Fibroblast of skin of back (primary cell): ENCODE measurements around the gene PEAK3.
A peak's percentile ranks its signal among the peaks of the same experiment; 100 is the strongest.
"Not testable (repeated sequence)": the region's sequence is repeated elsewhere in the genome, so short reads cannot be mapped to it uniquely, and the experiment has no call there.

Experiments
- DNase-seq: peaks from one replicate; pipeline ENCODE4 v3.0.0-alpha.2; 2013

PEAK3 gene

GRCh38 chr19:2288818-2289713 is 7.1 kb upstream of the PEAK3 start:
- no peak for DNase-seq

DNA sequence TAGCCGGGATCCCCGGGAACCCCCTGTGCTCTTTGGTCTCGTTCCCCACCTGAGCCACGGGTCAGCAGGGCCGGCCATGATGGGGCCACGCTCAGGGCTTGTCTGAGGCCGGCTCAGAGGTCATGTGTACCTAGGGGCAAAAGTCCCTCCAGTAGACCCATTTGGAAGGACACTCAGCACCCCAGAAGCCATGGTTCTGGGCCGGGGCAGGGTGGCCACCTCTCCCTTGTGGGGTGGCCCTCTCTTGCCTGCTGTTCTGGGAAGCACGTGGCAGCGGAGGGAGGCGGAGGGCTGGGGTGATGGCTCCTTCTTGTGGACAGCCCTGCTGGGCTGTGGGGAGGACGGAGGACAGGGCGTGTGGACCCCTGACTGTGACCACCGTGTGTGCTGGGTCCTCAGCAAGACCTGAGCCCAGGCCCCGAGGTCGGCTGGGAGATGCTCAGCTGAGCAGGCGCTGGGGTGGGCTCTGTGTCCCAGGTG is 6.4 kb upstream of the PEAK3 start:
- no peak for DNase-seq

- DNase-seq: no peak
These were observed 5.8 kb upstream of the PEAK3 start for GRCh38 chr19:2287585-2288337.

- DNase-seq: no peak
These were observed 4.6 kb upstream of the PEAK3 start for GRCh38 chr19:2286402-2287140.

DNA sequence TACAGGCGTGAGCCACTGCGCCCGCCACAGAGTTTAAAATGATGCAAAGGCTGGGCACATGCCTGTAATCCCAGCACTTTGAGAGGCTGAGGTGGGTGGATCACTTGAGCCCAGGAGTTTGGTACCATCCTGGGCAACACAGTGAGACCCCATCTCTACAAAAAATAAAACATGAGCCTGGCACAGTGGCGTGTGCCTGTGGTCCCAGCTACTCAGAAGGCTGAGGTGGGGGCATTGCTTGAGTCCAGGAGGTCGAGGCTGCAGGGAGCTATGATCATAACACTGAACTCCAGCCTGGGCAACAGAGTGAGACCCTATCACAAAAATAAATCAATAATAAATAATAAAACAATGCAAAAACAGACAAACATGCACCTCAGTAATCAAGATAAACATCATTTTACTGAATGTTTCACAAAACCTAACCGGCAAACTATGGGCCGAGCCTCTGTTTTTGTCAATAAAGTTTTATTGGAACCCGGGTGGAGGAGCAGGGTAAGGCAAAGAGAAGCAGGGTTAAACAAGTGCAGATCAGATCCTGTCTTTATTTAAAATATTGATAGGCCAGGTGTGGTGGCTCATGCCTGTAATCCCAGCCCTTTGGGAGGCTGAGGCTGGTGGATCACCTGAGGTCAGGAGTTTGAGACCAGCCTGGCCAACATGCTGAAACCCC is 2.0 kb upstream of the PEAK3 start:
- no peak for DNase-seq

GRCh38 chr19:2282862-2283237 is 875 bp upstream of the PEAK3 start:
- no peak for DNase-seq

DNA sequence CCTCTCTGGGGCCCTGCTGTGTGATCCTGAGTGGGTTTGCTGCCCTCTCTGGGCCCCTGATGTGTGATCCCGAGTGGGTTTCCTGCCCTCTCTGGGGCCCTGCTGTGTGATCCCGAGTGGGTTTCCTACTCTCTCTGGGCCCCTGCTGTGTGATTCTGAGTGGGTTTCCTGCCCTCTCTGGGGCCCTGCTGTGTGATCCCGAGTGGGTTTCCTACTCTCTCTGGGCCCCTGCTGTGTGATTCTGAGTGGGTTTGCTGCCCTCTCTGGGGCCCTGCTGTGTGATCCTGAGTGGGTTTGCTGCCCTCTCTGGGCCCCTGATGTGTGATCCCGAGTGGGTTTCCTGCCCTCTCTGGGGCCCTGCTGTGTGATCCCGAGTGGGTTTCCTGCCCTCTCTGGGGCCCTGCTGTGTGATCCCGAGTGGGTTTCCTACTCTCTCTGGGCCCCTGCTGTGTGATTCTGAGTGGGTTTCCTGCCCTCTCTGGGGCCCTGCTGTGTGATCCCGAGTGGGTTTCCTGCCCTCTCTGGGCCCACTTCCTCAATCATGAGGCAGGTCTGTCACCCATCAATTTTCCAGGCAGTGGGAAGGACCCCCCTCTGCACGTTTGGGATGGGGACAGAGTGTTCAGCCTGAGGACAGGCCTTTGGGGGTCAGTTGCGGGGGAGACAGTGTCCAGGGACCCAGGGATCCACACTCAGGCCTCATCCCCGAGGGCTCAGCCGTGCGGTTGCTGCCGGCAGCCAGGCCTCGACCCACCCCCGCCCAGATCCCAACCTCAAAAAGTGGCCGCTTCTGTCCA is 512 bp downstream of the PEAK3 start:
- not testable (repeated sequence) for DNase-seq

DNA sequence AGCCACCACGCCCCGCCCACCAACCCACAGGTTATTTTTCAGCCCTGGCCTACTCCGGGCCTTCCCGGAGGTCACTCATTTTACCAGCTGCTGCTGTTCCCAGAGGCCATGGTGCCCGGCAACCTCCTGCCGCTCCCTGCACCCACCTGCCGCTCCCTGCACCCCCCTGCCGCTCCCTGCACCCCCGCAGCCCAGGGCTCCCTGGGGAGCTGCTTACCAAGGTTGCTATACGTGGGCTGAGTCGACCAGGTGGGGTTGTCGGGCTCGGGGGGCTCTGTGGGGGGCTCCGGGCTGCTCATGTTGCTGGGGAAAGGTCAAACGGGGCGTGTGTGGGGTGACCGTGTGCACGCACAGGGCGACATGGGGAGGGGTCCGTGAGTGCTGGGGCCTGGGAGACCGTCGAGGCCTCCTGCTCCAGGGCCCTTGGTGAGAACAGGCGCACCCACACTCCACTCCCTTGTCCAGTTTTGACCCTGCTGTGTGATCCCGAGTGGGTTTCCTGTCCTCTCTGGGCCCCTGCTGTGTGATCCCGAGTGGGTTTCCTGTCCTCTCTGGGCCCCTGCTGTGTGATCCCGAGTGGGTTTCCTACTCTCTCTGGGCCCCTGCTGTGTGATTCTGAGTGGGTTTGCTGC is 1.2 kb downstream of the PEAK3 start:
- no peak for DNase-seq

DNA sequence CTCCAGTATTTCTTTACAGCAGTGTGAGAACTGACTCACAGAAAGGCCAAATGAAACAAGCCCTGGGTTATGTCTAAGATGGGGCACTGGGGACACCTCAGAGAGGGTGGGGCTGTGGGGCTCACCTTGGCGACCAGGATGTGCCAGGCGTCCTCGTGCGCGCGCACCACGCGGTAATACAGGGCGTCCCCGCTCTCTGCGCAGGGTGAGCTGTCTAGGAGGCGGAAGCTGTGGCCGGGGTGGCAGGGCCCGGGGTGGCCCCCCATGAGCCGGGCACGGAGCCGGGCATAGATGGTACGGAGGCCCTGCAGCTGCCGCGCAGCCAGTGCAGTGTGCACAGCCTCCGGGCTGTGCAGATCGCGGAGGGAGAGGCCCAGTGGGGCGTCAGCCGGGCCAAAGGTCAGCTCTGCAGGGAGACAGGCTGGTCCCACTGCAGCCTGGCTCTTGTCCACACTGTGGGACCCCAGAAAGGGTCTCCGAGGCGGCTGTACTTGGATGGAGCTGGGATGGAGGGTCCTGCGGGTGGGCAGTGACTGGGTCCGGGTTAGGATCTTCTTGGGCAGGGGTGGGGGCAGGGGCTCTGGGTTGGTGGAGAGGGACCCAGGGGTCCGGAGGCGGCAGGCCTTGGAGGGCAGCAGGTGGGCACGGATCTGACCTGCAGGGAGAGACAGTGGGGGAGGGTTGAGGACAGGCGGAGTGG is 3.4 kb downstream of the PEAK3 start:
- DNase-seq: no peak

DNA sequence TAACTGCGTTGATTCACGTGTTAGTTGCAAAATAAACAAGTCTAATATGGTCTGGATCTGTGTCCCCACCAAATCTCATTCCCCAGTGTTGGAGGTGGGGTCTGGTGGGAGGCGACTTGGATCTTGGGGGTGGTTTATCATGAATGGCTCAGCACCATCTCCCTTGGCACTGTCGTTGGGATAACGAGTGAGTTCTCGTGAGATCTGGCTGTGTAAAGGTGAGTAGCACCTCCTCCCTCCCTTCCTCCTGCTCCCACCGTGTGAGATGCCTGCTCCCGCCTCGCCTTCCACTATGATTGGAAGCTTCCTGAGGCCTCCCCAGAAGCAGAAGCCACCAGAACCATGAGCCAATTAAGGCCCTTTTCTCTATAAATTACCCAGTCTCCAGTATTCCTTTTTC is 4.8 kb downstream of the PEAK3 start:
- no peak for DNase-seq

DNA sequence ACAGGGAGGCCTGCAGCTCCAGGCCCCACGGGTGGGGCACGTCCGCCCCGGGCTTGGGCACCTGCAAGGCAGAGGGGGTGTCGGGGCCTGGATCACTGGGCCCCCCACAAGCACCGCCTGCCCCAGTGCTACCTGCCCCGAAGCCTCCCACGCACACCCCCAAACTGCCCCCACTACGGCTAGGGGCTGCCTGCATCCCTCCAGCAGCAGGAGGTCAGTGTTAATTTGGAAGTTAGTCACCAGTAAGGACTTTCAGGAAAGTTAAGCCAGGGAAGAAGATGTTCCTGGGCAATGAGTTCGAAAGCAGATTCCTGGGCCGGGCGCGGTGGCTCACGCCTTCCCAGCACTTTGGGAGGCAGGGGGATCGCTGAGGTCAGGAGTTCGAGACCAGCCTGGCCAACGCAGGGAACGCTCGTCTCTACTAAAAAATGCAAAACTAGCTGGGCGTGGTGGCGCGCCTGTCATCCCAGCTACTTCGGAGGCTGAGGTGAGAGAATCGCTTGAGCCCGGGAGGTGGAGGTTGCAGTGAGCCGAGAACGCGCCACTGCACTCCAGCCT is 5.5 kb downstream of the PEAK3 start:
- no peak for DNase-seq

GRCh38 chr19:2275588-2276428 is 6.2 kb downstream of the PEAK3 start:
- DNase-seq: no peak

- DNase-seq: peak; percentile 73
These were observed 6.9 kb downstream of the PEAK3 start for GRCh38 chr19:2274931-2275535.

DNA sequence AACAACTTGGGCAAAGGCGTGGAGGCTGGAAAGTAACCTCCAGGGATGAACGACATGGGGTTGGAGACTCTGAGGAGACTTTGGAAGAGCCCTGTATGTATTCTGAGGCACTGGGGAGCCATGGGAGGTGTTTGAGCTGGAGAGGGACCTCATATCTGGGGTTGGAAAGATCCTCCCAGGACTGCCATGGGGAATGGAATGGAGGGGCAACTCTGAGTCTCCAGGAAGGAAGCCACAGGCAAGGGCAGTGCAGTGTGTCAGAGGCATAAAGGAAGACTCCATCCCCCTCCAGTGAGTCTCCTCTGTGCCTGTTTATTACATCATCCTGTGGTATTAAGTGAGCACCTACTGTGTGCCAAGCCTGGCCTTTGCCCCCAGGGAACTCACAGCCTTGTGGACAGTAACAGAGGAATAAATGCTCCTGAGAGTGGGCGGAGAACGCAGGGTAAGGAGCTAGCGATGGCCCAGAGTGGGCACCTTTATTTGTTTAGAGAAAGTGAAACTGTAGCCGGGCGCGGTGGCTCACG is 7.7 kb downstream of the PEAK3 start:
- DNase-seq: no peak

- DNase-seq: peak; percentile 78
These were observed 8.4 kb downstream of the PEAK3 start for GRCh38 chr19:2273356-2274184.

DNA sequence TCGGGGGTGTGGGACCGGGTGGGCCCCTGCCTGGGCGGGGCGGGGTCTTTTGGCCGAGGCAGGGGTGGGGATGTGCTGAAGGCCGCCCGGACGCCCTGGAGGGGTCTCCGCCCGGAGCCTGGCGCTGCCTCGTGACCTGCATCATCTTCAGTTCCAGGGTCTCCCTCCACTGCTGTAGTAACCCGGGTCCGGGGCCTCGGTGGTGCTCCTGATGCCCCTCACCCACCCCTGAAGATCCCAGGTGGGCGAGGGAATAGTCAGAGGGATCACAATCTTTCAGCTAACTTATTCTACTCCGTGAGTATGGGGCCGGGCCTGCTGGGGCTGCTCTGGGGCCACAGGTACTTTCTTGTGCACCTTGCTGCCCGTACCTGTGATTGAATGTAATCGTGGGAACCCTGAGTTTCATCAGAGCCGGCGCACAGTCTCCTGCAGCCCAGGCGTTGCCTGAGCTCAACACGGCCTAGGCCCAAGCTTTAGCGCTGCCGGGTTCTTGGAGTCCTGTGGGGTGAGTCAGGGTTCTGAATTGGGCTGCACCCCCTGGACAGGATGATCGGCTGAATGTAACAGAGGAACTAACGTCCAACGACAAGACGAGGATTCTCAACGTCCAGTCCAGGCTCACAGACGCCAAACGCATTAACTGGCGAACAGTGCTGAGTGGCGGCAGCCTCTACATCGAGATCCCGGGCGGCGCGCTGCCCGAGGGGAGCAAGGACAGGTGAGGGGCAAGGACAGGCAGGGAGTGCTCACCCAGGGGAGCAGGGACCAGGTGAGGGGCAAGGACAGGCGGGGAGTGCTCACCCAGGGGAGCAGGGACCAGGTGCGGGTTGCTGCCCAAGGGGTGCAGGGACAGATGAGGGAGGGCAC is 10.5 kb downstream of the PEAK3 start:
- peak; percentile 68 for DNase-seq
